GM12878 (cell line): ENCODE data around the gene NOC4L.

ENCODE experiments used
- BHLHE40 ChIP-seq, 2 experiments: fragments of 450-650 bp in 1 of 2; IDR thresholded peaks; 2 replicates each; pipeline ENCODE4 v1.6.1; 2011 to 2017; ENCODE audit warnings: low read depth in 2 of 2, borderline replicate concordance in 1 of 2, improper control_type of control experiment in 1 of 2, low read length in 1 of 2, mild to moderate bottlenecking in 1 of 2
- CBFB ChIP-seq: IDR thresholded peaks from 2 replicates; pipeline ENCODE4 v1.6.1; 2016; ENCODE audit warnings: antibody characterized with exemption, low read depth
- CREB1 ChIP-seq: IDR thresholded peaks from 2 replicates; pipeline ENCODE4 v1.6.1; 2012; ENCODE audit warnings: low read depth, mild to moderate bottlenecking, inconsistent platforms
- CTCF ChIP-seq, 3 experiments: IDR thresholded peaks in 2 of 3; conservative IDR thresholded peaks in 1 of 3; 2 replicates each; pipeline ENCODE4 v1.5.1; 2011; ENCODE audit warnings: low read depth in 3 of 3, low read length in 3 of 3, mild to moderate bottlenecking in 3 of 3, control low read depth in 2 of 3, moderate library complexity in 2 of 3, inconsistent platforms in 1 of 3, mixed read lengths in 1 of 3; ENCODE audit not compliant: control insufficient read depth in 2 of 3, insufficient read depth in 1 of 3; ENCODE audit errors: extremely low read depth in 1 of 3
- EZH2 ChIP-seq: IDR thresholded peaks from 2 replicates; pipeline ENCODE4 v1.6.1; 2012; ENCODE audit warnings: low read depth, mild to moderate bottlenecking, control low read depth, inconsistent platforms, low read length, borderline replicate concordance; ENCODE audit not compliant: control insufficient read depth
- FOXM1 ChIP-seq: IDR thresholded peaks from 2 replicates; pipeline ENCODE4 v1.6.1; 2012; ENCODE audit warnings: low read depth, mild to moderate bottlenecking, inconsistent platforms, low read length, moderate library complexity
- SRF ChIP-seq, 2 experiments: IDR thresholded peaks; 2 replicates each; pipeline ENCODE4 v1.6.1; 2011; ENCODE audit warnings: low read depth in 2 of 2, low read length in 2 of 2, mild to moderate bottlenecking in 1 of 2, moderate library complexity in 1 of 2
- TF ChIP-seq, protein P1 (sequence below): IDR thresholded peaks from 2 replicates; pipeline ENCODE4 v1.6.1; 2012; ENCODE audit warnings: low read depth, low read length, improper control_type of control experiment
- TF ChIP-seq, protein P2 (sequence below): IDR thresholded peaks from 2 replicates; pipeline ENCODE4 v1.6.1; 2012; ENCODE audit warnings: mild to moderate bottlenecking, low read depth, low read length
- TF ChIP-seq, protein P3 (sequence below): IDR thresholded peaks from 2 replicates; pipeline ENCODE4 v1.6.1; 2011; ENCODE audit warnings: low read depth, low read length, improper control_type of control experiment, borderline replicate concordance

GRCh38 chr12:132106921-132107320 is 37.3 kb upstream of the NOC4L start:
- TF ChIP-seq, protein P1, sequence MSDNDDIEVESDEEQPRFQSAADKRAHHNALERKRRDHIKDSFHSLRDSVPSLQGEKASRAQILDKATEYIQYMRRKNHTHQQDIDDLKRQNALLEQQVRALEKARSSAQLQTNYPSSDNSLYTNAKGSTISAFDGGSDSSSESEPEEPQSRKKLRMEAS: no peak
- no peak for TF ChIP-seq SRF (IDR thresholded peaks at IDR 0.05; ENCODE audit: low read depth in 2 of 2, low read length in 2 of 2)
- TF ChIP-seq BHLHE40 (IDR thresholded peaks at IDR 0.05; ENCODE audit: borderline replicate concordance in 1 of 2, low read depth in 2 of 2, low read length in 1 of 2): no peak
- TF ChIP-seq, protein P2, sequence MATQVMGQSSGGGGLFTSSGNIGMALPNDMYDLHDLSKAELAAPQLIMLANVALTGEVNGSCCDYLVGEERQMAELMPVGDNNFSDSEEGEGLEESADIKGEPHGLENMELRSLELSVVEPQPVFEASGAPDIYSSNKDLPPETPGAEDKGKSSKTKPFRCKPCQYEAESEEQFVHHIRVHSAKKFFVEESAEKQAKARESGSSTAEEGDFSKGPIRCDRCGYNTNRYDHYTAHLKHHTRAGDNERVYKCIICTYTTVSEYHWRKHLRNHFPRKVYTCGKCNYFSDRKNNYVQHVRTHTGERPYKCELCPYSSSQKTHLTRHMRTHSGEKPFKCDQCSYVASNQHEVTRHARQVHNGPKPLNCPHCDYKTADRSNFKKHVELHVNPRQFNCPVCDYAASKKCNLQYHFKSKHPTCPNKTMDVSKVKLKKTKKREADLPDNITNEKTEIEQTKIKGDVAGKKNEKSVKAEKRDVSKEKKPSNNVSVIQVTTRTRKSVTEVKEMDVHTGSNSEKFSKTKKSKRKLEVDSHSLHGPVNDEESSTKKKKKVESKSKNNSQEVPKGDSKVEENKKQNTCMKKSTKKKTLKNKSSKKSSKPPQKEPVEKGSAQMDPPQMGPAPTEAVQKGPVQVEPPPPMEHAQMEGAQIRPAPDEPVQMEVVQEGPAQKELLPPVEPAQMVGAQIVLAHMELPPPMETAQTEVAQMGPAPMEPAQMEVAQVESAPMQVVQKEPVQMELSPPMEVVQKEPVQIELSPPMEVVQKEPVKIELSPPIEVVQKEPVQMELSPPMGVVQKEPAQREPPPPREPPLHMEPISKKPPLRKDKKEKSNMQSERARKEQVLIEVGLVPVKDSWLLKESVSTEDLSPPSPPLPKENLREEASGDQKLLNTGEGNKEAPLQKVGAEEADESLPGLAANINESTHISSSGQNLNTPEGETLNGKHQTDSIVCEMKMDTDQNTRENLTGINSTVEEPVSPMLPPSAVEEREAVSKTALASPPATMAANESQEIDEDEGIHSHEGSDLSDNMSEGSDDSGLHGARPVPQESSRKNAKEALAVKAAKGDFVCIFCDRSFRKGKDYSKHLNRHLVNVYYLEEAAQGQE: no peak
- TF ChIP-seq FOXM1: no peak
- TF ChIP-seq, protein P3, sequence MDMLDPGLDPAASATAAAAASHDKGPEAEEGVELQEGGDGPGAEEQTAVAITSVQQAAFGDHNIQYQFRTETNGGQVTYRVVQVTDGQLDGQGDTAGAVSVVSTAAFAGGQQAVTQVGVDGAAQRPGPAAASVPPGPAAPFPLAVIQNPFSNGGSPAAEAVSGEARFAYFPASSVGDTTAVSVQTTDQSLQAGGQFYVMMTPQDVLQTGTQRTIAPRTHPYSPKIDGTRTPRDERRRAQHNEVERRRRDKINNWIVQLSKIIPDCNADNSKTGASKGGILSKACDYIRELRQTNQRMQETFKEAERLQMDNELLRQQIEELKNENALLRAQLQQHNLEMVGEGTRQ: no peak
- TF ChIP-seq CBFB: no peak
- no peak for TF ChIP-seq CREB1
- TF ChIP-seq EZH2: no peak
- no peak for TF ChIP-seq CTCF (IDR thresholded peaks at IDR 0.05 in 2 of 3, conservative IDR thresholded peaks at IDR 0.05 in 1 of 3; ENCODE audit: control insufficient read depth in 2 of 3, extremely low read depth in 1 of 3, insufficient read depth in 1 of 3, low read depth in 3 of 3, low read length in 3 of 3)
